Fibroblast of pulmonary artery (primary cell): ENCODE measurements around the gene ARHGAP10.

Experiments
- DNase-seq: peaks from one replicate; pipeline ENCODE4 v3.0.0-alpha.2; 2010; ENCODE audit warnings: low read depth
- H3K4me3 ChIP-seq: replicated peaks from 2 replicates; pipeline ENCODE4 v1.5.1; 2011; ENCODE audit warnings: low read depth, mild to moderate bottlenecking, control low read depth, low read length, moderate library complexity
- CTCF ChIP-seq: IDR thresholded peaks from 2 replicates; pipeline ENCODE4 v1.5.1; 2011; ENCODE audit warnings: mild to moderate bottlenecking, control low read depth, low read length, inconsistent platforms; ENCODE audit errors: missing control alignments

ARHGAP10 gene

GRCh38 chr4:147862043-147862692, 130.3 kb downstream of the ARHGAP10 start:
- TF ChIP-seq CTCF, result no peak
- no peak overlapping the region for H3K4me3 ChIP-seq
- no peak for DNase-seq

- no peak overlapping the region for H3K4me3 ChIP-seq
- DNase-seq, result peak; percentile 44
- peak; percentile 29 for TF ChIP-seq CTCF
Observed at GRCh38 chr4:147863111-147863747, 131.3 kb downstream of the ARHGAP10 start.

GRCh38 chr4:147863808-147864472, 132.1 kb downstream of the ARHGAP10 start:
- no peak for DNase-seq
- no peak overlapping the region for H3K4me3 ChIP-seq
- TF ChIP-seq CTCF, result no peak

- DNase-seq, result no peak
- no peak overlapping the region for H3K4me3 ChIP-seq
- no peak for TF ChIP-seq CTCF
Observed at GRCh38 chr4:147864607-147865006, 132.7 kb downstream of the ARHGAP10 start.

GRCh38 chr4:147865926-147866325, 134.0 kb downstream of the ARHGAP10 start:
- H3K4me3 ChIP-seq, result no peak overlapping the region
- TF ChIP-seq CTCF, result no peak
- peak; percentile 43 for DNase-seq

- H3K4me3 ChIP-seq, result no peak overlapping the region
- TF ChIP-seq CTCF, result peak; percentile 99
- DNase-seq, result peak; percentile 95
Observed at GRCh38 chr4:147866532-147867271, 134.8 kb downstream of the ARHGAP10 start.
